GM19240 (cell line): ENCODE results near the gene SLC22A3.
"Not testable (repeated sequence)": the region's sequence is repeated elsewhere in the genome, so short reads cannot be mapped to it uniquely, and the experiment has no call there.

Source experiments
- DNase-seq: peaks from one replicate; pipeline ENCODE4 v3.0.0; 2011; ENCODE audit warnings: low spot score; ENCODE audit not compliant: insufficient read length

Gene SLC22A3, protein sequence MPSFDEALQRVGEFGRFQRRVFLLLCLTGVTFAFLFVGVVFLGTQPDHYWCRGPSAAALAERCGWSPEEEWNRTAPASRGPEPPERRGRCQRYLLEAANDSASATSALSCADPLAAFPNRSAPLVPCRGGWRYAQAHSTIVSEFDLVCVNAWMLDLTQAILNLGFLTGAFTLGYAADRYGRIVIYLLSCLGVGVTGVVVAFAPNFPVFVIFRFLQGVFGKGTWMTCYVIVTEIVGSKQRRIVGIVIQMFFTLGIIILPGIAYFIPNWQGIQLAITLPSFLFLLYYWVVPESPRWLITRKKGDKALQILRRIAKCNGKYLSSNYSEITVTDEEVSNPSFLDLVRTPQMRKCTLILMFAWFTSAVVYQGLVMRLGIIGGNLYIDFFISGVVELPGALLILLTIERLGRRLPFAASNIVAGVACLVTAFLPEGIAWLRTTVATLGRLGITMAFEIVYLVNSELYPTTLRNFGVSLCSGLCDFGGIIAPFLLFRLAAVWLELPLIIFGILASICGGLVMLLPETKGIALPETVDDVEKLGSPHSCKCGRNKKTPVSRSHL

DNA sequence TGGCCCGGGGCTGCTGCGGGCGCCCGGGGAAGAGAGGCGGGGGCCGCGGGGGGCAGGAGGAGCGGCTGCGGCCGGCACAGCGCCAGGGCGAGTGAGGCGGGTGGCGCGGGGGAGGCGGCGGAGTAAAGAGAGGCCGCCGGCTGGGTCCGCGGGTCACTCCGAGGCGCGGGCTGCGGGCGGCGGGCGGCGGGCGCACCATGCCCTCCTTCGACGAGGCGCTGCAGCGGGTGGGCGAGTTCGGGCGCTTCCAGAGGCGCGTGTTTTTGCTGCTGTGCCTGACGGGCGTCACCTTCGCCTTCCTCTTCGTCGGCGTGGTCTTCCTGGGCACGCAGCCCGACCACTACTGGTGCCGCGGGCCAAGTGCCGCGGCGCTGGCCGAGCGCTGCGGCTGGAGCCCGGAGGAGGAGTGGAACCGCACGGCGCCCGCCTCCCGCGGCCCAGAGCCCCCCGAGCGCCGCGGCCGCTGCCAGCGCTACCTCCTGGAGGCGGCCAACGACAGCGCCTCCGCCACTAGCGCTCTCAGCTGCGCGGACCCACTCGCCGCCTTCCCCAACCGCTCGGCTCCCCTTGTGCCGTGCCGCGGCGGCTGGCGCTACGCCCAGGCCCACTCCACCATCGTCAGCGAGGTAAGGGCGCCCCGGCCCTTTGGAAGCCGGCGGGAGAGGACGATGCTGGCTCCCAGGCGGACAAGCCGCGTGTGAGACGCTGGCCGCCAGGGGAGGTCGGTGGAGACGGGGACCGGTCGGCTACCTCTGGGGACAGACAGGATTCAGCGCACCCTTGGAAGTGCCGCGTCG, at the start of gene SLC22A3:
TSS of gene SLC22A3 (plus strand) at position 156 of the 797 bp plus-strand sequence. CDS start at position 198, 42 bp downstream.
- no peak for DNase-seq

DNA sequence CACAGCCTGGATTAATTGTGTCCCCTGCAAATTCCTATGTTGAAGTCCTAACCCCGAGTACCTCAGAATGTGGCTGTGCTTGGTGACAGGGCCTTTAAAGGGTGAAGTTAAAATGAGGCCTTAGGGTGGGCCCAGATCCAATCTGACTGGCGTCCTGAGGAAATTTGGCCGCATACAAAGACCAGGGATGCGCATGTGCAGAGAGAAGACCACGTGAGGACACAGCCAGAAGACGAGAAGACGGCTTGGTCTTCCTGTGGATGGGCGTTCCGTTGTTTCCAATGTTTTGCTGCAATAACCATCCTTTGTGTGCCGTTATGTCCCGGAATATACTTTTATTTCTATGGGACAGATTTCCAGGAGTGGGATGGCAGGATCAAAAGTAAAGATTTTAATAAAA, 48.6 kb upstream of the SLC22A3 start:
- no peak for DNase-seq

DNA sequence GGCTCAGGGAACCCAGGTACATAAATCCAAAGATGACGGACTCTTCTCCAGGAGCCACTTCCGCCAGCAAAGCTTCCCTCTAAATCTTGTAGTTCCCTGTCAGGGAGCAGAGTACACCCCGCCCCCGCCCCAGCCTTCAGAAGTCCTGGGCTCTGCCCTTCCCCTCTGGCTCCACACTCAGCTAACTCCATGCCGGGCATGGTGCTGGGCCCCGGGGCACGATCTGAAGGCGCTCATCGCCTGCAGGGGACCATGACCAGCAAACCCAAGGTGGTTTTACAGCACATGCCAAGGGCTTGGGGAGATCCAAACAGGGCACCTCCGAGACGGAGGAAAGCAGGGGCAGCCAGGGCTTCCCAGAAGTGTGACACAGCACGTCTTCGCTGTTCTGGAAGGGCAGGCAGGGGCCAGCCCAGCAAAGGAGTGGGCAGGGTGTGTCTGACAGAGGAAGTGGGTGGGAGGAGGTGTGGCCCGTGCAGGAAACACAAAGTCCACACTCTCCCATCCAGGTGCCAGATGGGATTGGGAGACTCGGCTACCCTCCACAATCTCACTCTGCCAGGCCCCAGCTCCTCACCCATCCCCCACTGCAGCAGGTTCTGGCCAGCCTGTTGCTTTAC, 48.0 kb upstream of the SLC22A3 start:
- no peak for DNase-seq

DNA sequence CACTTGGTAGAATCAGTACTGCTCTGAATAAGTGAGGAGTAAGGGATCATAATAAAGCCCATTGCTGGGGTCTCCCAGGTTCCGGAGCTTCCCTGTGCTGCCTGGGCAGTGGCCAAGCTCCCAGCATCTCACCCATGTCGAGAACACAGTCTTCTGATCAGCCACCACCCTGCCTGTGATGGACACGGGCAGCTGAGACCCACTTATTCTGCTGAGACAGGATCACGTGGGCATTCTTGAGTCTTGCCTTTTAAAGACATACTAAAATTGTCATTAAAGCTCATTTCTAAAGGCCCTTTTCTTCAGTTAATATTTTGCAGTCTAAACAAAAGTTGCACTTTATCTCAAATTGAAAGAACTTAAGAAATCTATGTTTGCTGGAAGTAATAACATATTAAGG, 46.8 kb upstream of the SLC22A3 start:
- DNase-seq = no peak

DNA sequence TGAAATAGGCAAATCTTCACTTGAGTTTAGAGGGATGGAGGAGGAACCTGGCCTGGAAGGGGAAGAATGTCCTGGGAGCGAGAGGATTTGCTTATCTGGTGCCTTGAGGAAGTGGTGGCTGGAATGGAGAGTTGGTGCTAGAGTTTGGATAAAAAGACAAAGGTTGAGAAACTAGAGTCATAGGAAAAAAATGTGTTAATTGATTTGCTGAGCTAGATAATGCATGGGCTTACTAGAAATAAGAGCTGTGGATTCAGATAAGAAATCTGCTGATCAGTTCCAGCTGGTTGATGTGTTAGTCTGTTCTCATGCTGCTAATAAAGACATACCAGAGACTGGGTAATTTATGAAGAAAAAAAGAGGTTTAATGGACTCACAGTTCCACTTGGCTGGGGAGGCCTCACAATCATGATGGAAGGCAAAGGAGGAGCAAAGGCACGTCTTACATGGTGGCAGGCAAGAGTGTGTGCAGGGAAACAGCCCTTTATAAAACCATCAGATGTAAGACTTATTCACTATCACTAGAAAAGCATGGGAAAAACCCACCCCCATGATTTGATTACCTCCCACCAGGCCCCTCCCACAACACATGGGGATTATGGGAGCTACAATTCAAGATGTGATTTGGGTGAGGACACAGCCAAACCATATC, 45.6 kb upstream of the SLC22A3 start:
- not testable (repeated sequence) for DNase-seq

DNA sequence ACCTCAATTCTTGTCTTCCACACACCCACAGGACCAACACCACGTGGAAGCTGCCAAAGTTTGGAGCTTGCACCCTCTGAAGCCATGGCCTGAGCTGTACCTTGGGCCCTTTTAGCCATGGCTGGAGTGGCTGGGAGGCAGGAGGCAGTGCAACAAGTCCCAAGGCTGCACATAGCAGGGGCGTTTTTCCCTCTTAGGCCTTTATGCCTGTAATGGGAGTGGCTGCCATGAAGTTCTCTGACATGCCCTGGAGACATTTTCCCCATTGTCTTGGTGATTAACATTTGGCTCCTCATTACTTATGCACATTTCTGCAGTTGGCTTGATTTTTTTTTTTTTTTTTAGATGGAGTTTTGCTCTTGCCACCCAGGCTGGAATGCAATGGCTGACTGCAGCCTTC, 44.4 kb upstream of the SLC22A3 start:
- no peak for DNase-seq

DNA sequence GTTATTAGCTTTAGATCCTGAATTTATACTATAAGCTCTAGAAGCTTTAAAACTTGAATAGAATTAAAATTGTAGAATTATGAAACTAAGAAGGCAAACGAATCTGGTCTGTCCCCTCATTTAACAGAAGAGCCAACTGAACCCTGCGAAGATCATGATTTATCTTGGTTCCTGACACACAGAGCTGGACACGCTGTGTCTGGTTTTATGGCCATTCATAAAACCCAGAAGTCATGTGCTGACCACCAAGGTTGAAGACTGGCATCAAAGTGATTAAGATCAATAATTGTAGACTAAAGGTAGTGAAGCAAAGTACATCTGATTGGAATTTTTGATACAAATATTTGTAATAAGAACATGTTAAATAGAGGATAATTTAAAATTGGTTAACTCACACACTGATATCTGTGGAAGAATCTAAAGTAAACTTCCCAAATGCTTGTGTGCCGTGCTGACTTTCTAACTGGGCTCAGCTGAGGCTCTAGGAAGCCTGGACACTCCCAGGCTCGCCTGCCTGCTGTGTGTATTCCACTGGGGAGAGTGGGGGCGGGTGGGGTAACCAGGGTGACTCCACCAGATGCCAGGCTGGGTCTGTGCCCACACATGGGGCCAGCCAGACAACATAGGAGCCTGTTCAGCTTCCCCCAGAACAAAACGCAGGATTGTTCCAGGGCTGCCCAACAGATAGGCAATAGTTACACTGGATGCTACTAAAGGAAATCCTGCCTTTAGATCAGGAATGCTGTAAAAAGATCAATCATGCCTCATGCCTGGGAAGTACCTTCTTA, 42.1 kb upstream of the SLC22A3 start:
- no peak for DNase-seq

DNA sequence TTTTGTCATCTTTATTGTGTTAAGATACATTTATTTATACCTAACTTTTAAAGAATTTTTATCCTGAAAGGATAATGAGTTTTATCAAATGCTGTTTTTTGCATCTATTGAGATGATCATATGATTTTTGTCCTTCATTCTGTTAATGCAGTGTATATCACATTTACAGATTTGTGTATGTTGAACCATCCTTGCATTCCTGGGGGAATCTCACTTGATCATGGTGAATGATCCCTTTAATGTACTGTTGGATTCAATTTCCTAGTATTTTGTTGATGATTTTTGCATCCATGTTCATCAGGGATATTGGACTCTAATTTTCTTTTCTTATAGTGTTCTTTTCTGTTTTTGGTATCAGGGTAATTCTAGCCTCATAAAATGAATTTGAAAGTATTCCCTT, 38.5 kb upstream of the SLC22A3 start:
- no peak for DNase-seq

DNA sequence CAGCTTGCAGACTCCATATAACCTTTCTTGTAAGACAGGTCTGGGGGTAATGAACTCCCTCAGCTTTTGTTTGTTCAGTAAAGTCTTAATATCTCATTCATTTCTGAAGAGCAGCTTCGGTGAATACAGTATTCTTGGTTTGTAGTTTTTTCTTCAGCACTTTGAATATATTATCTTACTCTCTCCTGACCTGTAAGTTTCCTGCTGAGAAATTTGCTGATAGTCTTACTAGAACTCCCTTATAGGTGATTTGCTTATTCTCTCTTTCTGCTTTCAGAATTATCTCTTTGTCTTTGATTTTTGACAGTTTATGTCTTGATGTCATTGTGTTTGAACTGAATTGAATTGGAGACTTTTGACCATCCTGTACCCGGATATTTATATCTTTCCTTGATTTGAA, 35.3 kb upstream of the SLC22A3 start:
- DNase-seq = no peak

DNA sequence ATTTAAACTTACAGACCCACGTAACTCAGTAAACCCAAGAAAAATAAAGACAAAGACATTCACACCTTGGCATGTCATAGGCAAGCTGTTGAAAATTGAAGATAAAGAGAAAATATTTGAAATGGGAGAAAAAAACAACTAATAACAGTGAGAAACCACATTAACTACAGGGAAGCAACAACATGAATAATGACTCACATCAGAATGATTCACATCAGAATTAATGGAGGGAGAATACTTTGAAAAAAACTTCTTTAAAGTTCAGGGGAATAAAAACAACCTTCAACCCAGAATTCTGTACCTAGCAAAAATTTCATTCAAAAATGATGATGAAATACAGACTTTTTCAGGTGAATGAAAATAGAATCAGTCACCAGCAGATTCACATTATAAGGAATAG, 32.9 kb upstream of the SLC22A3 start:
- no peak for DNase-seq

DNA sequence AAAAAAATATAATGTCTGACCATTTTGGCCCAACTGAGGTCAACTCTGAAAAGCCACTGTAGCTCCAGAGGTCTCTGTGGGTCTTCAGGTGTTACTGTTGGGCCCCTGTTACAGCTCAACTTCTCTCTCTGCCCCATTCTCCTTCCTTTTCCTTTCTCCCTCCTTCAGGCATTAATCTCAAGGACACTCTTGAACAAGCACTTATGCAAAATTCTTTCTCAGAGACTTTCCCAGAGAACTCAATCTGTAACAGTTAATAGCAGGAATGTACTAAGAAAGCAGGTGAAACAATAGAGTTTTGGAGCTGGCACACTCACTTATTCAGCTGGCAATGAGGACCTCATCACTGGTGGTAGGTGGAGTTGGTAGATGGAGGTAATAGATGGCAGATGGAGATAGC, 31.9 kb upstream of the SLC22A3 start:
- no peak for DNase-seq

DNA sequence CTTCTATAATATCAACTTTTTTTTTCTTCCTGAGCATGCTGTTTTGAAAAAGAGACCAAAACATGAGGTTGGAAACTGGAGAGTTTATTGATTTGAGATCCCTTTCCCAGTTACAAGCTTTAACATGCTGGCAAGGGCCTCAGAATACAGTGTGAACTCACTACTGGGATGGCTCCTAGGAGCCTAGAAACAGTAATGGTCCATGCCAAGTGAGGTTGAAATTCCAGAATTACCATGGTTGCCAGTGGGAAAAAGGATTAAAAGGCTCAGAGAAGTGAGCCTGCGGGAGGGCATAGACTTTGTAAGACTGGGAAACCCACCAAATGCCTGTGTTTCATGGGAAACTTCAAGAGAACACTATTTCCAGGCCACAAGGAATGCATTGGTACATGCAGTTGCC, 28.9 kb upstream of the SLC22A3 start:
- no peak for DNase-seq

DNA sequence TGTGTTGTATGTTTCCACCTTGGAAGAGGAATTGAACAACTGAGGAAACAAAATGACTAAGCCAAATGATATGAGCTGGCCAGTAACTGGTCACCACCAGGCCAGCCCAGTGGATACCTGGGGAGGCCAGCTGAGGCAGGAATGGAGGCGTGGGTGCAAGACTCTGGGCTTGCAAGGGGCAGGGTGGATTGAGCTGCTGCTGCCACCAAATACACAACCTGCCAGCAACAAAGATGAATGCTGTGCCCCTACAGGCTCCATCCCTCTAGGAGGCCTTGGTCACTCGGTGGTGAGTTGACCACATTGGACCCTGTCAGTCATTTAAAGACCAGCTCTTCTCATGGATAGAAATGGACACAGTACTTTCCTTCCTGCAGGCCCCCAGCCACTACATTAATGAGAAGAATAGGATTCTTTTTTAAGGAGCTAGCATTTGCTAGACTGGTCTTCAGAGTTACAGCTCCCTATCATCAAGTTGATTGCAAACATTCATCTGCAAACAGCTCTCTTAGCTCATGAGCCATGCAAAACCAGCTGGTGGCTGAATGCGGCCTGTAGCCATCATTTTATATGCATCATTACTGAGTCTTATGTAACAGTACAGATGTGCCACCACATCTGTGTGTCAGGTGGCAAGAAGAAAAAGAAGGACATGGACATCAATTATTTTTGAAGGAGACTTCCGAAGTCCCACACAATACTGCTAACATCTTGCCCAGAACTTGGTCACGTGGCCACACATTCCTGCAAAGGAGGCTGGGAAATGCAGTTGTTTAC, 26.3 kb upstream of the SLC22A3 start:
- no peak for DNase-seq

DNA sequence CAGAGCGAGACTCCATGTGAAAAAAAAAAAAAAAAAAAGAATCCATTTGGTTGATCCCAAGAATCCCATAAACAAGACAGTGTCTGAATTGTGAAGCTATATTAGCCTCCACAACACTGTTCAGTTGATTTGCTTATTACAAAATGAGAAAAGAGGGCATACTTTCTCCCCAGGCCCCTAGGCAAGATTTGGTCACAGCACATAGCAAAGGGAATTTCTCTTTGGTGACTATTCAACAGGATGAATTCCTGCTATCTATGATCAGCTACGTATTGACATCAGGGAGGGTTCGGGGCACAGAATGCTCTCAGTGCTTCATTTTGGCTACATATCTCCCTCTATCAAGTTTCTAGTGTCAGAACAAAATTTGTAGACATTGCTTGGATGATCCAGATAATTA, 20.2 kb upstream of the SLC22A3 start:
- DNase-seq = no peak

DNA sequence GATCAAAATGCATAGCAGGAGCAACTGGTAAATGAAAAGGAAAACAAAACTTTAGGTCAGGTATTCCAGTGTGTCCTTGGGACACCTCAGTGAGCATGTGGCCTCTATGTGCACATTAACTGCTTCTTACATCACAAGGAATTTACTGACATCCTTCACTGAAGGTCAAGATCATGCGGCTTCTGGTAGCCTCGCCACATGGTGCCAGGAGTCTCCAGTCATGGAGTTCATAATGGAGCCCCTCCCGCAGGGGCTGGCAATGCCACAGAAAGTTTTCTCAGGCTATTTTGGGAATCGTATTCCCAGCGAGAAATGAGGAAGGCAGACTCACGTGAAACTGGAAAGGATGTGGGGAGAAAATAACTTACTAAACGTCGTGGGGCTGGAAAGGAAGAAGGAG, 19.7 kb upstream of the SLC22A3 start:
- no peak for DNase-seq

DNA sequence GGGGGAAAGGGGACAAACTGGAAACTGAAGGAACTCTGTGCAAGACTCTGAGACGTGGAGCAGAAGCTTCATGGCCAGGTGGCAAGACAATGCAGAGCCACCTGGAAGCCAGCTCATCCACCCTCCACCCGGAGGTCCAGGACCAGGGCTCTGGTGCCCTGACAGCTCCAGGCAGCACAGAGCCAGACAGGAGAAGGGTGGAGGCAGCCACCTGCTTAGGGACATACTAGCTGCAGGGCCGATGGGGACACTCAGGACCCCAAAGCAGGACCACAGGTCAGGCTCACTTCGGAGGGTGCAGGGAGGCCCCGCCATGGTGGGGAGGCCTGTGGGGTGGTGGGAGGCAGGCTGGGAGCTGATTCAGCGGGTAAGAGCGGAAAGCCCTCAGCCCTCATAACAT, 19.0 kb upstream of the SLC22A3 start:
- no peak for DNase-seq

DNA sequence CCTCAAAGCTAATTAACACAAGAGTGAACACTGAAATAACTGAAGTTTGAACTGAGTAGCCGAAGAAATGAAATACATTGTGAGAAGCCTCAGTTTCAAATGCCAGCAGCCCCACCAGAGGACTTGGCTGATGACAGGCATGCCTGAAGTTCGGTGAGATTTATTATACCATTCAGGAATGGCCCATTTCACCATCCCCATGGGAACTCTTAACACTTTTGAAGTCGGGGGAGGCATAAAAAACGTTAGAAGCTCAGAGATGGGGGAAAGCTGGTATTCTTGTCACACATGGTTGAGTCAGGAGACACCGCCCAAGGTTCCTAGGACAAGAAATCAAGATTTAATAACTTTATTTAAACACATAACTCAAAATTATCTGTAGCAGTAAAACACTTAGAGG, 17.6 kb upstream of the SLC22A3 start:
- DNase-seq = no peak

DNA sequence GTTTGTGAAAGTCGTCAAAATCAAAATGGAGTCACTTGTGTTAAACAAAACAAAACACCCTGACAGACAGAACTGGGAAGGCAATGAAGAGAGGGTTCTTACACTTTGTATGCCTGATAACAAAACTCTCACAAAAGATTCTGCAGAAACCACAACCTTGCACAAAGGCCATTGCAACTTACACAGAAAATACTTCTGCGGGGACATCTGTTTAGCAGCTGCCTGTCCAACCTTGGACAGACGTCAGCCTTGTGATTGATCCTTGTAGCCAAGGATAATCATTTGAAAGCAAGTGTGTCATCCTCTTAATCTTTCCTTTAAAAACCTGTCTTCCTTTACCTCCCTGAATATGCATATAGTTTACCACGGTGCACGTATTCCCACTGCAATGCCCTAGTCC, 17.0 kb upstream of the SLC22A3 start:
- DNase-seq = no peak

DNA sequence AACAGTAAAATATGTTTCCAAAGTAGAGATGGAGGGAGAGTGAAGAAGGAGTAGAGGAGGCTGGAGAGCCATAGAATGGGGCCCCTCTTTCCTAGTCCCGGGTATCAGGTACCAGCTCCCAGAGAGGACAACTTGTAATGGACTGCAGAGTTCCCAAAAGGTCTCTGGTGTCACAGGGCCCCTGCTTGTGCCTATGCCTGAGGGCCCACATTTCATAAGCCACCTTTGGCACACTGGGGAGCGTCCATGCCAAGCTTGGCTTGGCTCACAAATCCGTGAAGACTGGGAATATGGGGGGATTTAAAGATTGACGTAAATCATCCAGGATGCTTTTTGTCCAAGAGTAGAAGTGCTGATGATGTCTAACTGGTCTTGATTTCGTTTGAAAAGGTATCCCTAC, 16.4 kb upstream of the SLC22A3 start:
- no peak for DNase-seq

DNA sequence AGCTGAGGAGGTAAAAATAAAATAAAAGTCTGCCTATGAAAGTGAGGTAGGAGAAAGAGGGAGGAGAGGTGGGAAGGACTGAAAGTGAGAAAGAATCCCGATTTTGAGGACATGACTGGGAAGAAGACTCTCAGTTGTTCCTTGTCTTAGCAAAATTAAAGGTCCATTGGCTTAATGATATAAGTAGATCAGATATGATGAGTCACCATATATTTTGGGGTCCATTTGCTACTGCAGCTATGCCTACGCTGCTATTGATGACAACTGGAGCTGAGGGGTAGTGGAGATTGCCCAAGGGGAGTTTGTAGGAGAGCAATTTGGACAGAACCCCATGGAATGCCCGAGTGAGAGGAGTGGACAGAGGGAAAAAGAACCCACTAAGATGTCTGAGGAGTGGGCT, 15.1 kb upstream of the SLC22A3 start:
- DNase-seq = no peak
